ENCODE data around the gene OSBPL10.

OSBPL10 gene

DNA sequence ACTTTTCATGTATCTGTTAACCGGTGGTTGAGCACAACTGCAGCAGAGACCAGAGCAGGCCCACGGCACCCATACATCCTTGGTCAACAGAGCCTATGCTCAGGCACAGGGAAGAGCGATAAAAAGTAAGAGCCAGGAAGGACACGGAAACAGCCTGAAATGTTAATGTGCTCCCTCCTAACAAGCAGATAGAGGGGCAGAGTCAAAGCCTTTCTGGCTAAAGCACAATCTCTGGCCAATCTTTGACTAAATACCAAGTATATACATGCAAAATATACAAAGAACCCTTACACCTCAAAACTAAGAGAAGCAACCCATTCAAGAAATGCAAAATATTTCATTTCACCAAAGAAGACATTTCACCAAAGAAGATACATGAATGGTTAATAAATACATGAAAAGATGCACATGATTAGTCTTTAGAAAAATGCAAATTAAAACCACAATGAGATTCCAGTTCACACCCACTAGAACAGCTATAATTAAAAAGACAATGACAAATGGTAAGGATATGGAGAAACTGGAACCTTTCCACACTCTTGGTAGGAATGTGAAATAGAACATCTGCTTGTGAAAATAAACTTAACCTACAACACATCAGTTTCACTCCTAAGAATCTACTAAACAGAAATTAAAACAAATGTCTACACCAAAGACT, 88.0 kb downstream of the OSBPL10 start:
- no peak for TF ChIP-seq FOXM1 (IDR thresholded peaks at IDR 0.05; ENCODE audit: borderline replicate concordance)
- TF ChIP-seq TARDBP (IDR thresholded peaks at IDR 0.05), result no peak
- CTCF ChIA-PET, result no interaction called here
- DNase-seq (ENCODE audit: extremely low spot score), result no peak
- POLR2A ChIA-PET, result no interaction called here

DNA sequence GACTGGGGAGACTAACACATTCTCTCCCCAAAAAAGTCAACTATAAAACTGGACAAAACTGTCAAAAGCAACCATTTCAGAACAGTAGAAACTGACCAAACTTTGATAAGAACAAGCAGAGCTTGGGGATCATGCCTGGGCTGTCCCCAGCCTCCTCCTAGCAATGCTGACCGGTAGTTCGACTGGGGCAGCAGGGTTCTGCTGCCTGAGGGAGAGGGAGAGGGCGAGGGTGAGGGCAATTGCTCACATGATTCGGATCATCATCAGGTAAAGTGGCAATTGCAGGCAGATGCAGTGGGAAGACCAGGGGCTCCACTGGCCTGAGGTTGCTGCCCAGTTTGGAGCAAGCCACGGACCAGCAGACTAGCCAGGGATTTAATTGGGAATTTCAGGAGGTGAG, 88.6 kb downstream of the OSBPL10 start:
- ChIA-PET CTCF (no interaction called here), POLR2A (no interaction called here)
- TF ChIP-seq, protein P1, sequence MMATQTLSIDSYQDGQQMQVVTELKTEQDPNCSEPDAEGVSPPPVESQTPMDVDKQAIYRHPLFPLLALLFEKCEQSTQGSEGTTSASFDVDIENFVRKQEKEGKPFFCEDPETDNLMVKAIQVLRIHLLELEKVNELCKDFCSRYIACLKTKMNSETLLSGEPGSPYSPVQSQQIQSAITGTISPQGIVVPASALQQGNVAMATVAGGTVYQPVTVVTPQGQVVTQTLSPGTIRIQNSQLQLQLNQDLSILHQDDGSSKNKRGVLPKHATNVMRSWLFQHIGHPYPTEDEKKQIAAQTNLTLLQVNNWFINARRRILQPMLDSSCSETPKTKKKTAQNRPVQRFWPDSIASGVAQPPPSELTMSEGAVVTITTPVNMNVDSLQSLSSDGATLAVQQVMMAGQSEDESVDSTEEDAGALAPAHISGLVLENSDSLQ (IDR thresholded peaks at IDR 0.05), result no peak
- TF ChIP-seq NFRKB (IDR thresholded peaks at IDR 0.05), result no peak
- no peak for TF ChIP-seq FOXA1 (IDR thresholded peaks at IDR 0.05)

DNA sequence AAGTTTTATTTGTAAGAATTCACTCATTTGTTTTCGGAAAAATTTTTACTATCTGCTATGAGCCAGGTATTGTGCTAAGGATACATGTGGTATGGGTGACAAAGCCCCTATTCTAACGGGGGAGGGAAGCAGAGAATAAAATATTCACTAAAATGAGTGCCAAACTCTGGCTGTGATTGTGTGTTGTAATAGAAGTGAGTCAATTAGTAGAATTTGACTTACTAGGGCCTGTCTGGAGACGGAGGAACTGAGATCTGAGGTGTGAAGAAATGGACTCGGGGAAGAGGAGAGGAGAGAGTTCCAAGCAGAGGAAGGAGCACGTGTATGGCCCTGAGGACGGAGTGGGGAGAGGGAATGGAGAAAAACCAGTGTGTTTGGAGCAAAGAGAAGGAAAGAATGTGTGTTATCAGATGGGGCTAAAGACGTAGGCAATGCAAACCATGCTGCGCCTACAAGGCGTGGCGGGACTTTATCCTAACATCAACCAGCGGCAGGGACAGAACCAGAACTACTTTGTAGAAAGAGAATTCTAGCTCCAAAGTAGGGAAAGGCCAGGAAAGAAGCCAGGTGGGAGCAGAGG, 89.1 kb downstream of the OSBPL10 start:
- DNase-seq (ENCODE audit: extremely low spot score), result no peak
- TF ChIP-seq ARNT (IDR thresholded peaks at IDR 0.05) (no peak), LEF1 (IDR thresholded peaks at IDR 0.05; ENCODE audit: borderline replicate concordance) (no peak), HDGF (IDR thresholded peaks at IDR 0.05; ENCODE audit: borderline replicate concordance) (no peak), ZNF384 (IDR thresholded peaks at IDR 0.05) (no peak), FOXM1 (IDR thresholded peaks at IDR 0.05; ENCODE audit: borderline replicate concordance) (no peak), FOXA1 (IDR thresholded peaks at IDR 0.05) (no peak), TARDBP (IDR thresholded peaks at IDR 0.05) (no peak), CTBP1 (IDR thresholded peaks at IDR 0.05; ENCODE audit: borderline replicate concordance) (no peak), FOXK2 (IDR thresholded peaks at IDR 0.05) (no peak), BHLHE40 (IDR thresholded peaks at IDR 0.05; ENCODE audit: borderline replicate concordance) (no peak), SUZ12 (IDR thresholded peaks at IDR 0.05) (no peak)
- TF ChIP-seq, protein P1 (IDR thresholded peaks at IDR 0.05), result no peak
- ChIA-PET CTCF (interaction anchor here (1.2 kb wide), 1 partner anchor 53 kb away, joined by 3 read pairs; no protein-coding TSS in a partner anchor), POLR2A (no interaction called here)

More for the DNA sequence above, 88.6 kb downstream of the OSBPL10 start:
- no peak for DNase-seq (ENCODE audit: extremely low spot score)

DNA sequence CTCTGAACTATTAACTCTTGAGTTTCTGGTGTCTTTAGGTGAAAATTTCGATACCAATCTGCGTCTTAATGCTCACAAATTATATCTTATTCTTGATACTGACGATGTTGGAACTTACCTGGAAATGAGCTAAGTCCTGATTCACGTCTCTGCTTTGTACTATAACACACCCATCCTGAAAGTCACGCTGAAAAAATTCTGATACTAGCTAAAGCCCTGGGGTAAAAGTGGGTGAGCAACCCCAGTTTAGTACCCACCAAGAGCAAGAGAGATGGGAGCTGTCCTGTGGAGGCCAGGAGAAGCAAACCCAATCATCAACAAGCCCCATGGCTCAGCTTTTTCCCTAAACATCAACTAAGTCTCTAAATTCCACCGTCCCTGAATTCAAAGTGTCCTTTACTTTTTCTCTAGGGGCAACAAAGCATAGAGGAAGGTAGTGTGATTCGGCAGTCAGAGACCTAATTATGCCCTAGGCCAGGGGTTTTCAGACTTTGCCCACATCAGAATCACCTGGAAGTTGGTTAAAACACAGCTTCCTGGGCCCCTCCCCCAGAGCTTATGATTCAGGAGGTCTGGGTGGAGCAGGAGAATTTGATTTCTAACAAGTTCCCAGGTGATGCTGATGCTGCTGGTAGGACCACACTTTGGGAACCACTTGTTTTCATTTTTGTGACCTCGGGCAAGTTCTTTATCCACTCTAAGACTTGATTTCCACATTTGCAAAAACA, 90.2 kb downstream of the OSBPL10 start:
- POLR2A ChIA-PET, result no interaction called here
- DNase-seq (ENCODE audit: extremely low spot score), result no peak
- CTCF ChIA-PET, result interaction anchor here (0.6 to 1.2 kb wide), 2 partner anchors 52 to 736 kb away, joined by 3 to 6 read pairs; no protein-coding TSS in a partner anchor
- TF ChIP-seq LEF1 (IDR thresholded peaks at IDR 0.05; ENCODE audit: borderline replicate concordance) (no peak), CTBP1 (IDR thresholded peaks at IDR 0.05; ENCODE audit: borderline replicate concordance) (no peak), FOXM1 (IDR thresholded peaks at IDR 0.05; ENCODE audit: borderline replicate concordance) (no peak), L3MBTL2 (conservative IDR thresholded peaks at IDR 0.05) (no peak), SP1 (IDR thresholded peaks at IDR 0.05) (no peak), FOXA1 (IDR thresholded peaks at IDR 0.05) (no peak), BHLHE40 (IDR thresholded peaks at IDR 0.05; ENCODE audit: borderline replicate concordance) (no peak), FOXK2 (IDR thresholded peaks at IDR 0.05) (no peak), ZNF384 (IDR thresholded peaks at IDR 0.05) (no peak), TARDBP (IDR thresholded peaks at IDR 0.05) (no peak), SUZ12 (IDR thresholded peaks at IDR 0.05) (no peak), HDGF (IDR thresholded peaks at IDR 0.05; ENCODE audit: borderline replicate concordance) (no peak)
- TF ChIP-seq, protein P1 (IDR thresholded peaks at IDR 0.05), result no peak

DNA sequence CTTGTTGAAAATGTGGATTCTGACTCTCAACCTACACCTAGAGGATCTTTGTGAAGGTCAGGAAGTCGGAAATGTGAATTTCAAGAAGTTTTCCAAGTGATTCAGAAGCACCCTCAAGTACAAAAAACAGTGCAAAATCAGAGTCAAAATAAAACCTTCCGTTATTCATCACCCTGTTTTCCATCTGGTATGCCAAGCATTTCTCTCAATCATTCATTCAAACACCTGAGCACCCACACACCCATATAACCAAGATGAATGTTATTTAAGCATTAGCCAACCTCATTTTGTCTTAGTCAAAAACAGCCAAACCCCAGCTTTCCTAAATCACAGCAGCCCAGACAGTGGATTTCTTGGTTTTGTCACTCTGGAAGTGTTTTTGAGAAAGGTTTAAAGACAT, 91.1 kb downstream of the OSBPL10 start:
- TF ChIP-seq TARDBP (IDR thresholded peaks at IDR 0.05) (no peak), NFRKB (IDR thresholded peaks at IDR 0.05) (no peak), FOXA1 (IDR thresholded peaks at IDR 0.05) (no peak), LEF1 (IDR thresholded peaks at IDR 0.05; ENCODE audit: borderline replicate concordance) (no peak), SUZ12 (IDR thresholded peaks at IDR 0.05) (no peak), FOXM1 (IDR thresholded peaks at IDR 0.05; ENCODE audit: borderline replicate concordance) (no peak), FOXK2 (IDR thresholded peaks at IDR 0.05) (no peak), L3MBTL2 (conservative IDR thresholded peaks at IDR 0.05) (no peak), CTBP1 (IDR thresholded peaks at IDR 0.05; ENCODE audit: borderline replicate concordance) (no peak), SP1 (IDR thresholded peaks at IDR 0.05) (no peak), ELF4 (IDR thresholded peaks at IDR 0.05) (no peak)
- TF ChIP-seq, protein P1 (IDR thresholded peaks at IDR 0.05), result no peak
- no peak for DNase-seq (ENCODE audit: extremely low spot score)
- ChIA-PET CTCF (no interaction called here), POLR2A (no interaction called here)

DNA sequence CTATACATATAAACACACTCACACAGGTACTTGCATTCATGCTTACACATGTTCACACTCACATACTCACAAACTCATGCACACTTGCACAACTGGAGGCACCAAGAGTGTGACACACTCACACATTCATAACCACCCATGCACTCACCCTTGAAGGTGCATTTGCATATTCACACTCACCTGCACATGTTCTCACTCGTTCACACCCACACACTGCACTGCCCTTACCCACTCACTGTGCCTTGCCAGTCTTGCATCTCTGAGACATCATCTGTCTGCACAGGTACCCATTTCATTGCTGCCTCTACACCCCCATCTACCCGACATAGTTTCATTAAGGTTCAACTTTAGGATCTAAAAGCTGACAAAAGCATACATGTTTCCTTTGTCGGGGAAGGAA, 95.8 kb downstream of the OSBPL10 start:
- TF ChIP-seq FOXA1 (IDR thresholded peaks at IDR 0.05) (no peak), FOXM1 (IDR thresholded peaks at IDR 0.05; ENCODE audit: borderline replicate concordance) (no peak), ZNF384 (IDR thresholded peaks at IDR 0.05) (no peak)
- ChIA-PET POLR2A (no interaction called here), CTCF (no interaction called here)
- no peak for DNase-seq (ENCODE audit: extremely low spot score)

All from HEK293T (cell line).